Activated B cell treated with CpG ODN at 0.5 μM for 24 hours (primary cell): ENCODE measurements around the gene TMEM8B. TPM values are rescaled to one million over a fixed set of nuclear protein-coding genes. Genes with fewer than 3 reads are reported as not detected.

Source experiments
- ATAC-seq: fragments of 200-7000 bp; cut with Tn5 transposase; one replicate; pipeline ENCODE4 v1.10.0; 2021; ENCODE audit warnings: low read depth, mild to moderate bottlenecking, moderate library complexity
- CTCF ChIA-PET: fragments of 350-600 bp; sonication (Branson Sonifier 250); formaldehyde crosslinking; loops from one replicate; lab custom pipeline; 2021; ENCODE audit warnings: antibody characterized with exemption; lab: Charles Lee
- POLR2A ChIA-PET: fragments of 350-600 bp; sonication (Branson Sonifier 250); formaldehyde crosslinking; loops from one replicate; lab custom pipeline; 2021; ENCODE audit warnings: antibody characterized with exemption; lab: Charles Lee
- DNase-seq: peaks from one replicate; pipeline ENCODE4 v3.0.0; 2022
- H3K27ac Mint-ChIP-seq: one replicate; pipeline ENCODE4 v1.8.0; 2020; ENCODE audit warnings: mixed read lengths
- H3K27me3 Mint-ChIP-seq: one replicate; pipeline ENCODE4 v1.8.0; 2021; ENCODE audit warnings: mixed read lengths
- H3K36me3 Mint-ChIP-seq: one replicate; pipeline ENCODE4 v1.8.0; 2021; ENCODE audit warnings: low read depth, mixed read lengths
- H3K4me1 Mint-ChIP-seq: one replicate; pipeline ENCODE4 v1.8.0; 2021; ENCODE audit warnings: mixed read lengths
- H3K4me3 Mint-ChIP-seq: one replicate; pipeline ENCODE4 v1.8.0; 2020; ENCODE audit warnings: mild to moderate bottlenecking, mixed read lengths
- H3K9me3 Mint-ChIP-seq: one replicate; pipeline ENCODE4 v1.8.0; 2020; ENCODE audit warnings: mixed read lengths
- CTCF ChIP-seq: fragments of 200-600 bp; IDR thresholded peaks from one replicate; pipeline ENCODE4 v1.8.0; 2022; ENCODE audit warnings: antibody characterized with exemption, mild to moderate bottlenecking
- intact Hi-C: fragments of 100-400 bp; cut with micrococcal nuclease; formaldehyde crosslinking; loops from one replicate; pipeline ENCODE4 v1.15.1; 2024
- total RNA-seq: library from RNA; stranded (reverse); gene quantifications from 2 replicates; pipeline ENCODE4 v1.2.3, GENCODE V29; 2022

TMEM8B gene
- total RNA-seq, 1 donor from 2014 or later: 8.0 TPM

GRCh38 chr9:35818341-35818740 lies 10.7 kb upstream of the TMEM8B start:
- no peaks in the 10 kb centered on the region for H3K27me3 Mint-ChIP-seq
- no peak overlapping the region for H3K4me3 Mint-ChIP-seq
- H3K4me1 Mint-ChIP-seq: peaks cover 16% of the 10 kb centered on the region
- peaks cover 9% of the 10 kb centered on the region for H3K36me3 Mint-ChIP-seq
- H3K27ac Mint-ChIP-seq: no peak overlapping the region
- no peak for ATAC-seq
- no peak for DNase-seq
- CTCF ChIA-PET: no interaction called here
- POLR2A ChIA-PET: no interaction called here
- no peak for TF ChIP-seq CTCF
- intact Hi-C loops: loop anchor here (5.0 to 10.0 kb wide), 3 partner anchors 949 to 2004 kb away; partner anchors contain the start of genes RPP25L and UBE2R2
- no peaks in the 10 kb centered on the region for H3K9me3 Mint-ChIP-seq

- H3K4me1 Mint-ChIP-seq: peaks cover 6% of the 10 kb centered on the region
- no peak for ATAC-seq
- H3K27ac Mint-ChIP-seq: no peak overlapping the region
- no peak overlapping the region for H3K4me3 Mint-ChIP-seq
- intact Hi-C loops: no loop called here
- TF ChIP-seq CTCF: no peak
- H3K27me3 Mint-ChIP-seq: no peaks in the 10 kb centered on the region
- ChIA-PET POLR2A (no interaction called here), CTCF (no interaction called here)
- peaks cover 5% of the 10 kb centered on the region for H3K36me3 Mint-ChIP-seq
- DNase-seq: no peak
- no peaks in the 10 kb centered on the region for H3K9me3 Mint-ChIP-seq
These were observed 9.0 kb upstream of the TMEM8B start for GRCh38 chr9:35820076-35820475.

- intact Hi-C loops: no loop called here
- peaks cover 6% of the 10 kb centered on the region for H3K4me1 Mint-ChIP-seq
- H3K9me3 Mint-ChIP-seq: no peaks in the 10 kb centered on the region
- no peaks in the 10 kb centered on the region for H3K36me3 Mint-ChIP-seq
- TF ChIP-seq CTCF: no peak
- no peak for ATAC-seq
- no peaks in the 10 kb centered on the region for H3K27me3 Mint-ChIP-seq
- CTCF ChIA-PET: interaction anchor here (1.0 to 1.3 kb wide), 2 partner anchors 33 to 59 kb away, joined by 4 to 7 read pairs; no protein-coding TSS in a partner anchor
- DNase-seq: no peak
- H3K27ac Mint-ChIP-seq: no peak overlapping the region
- H3K4me3 Mint-ChIP-seq: no peak overlapping the region
- POLR2A ChIA-PET: interaction anchor here (0.9 kb wide), 1 partner anchor 8 kb away, joined by 3 read pairs; the partner anchor contains the start of gene HINT2
These were observed 6.1 kb upstream of the TMEM8B start for GRCh38 chr9:35822926-35823325.

GRCh38 chr9:35826071-35826701 lies 2.8 kb upstream of the TMEM8B start:
- peak; percentile 49 for ATAC-seq
- no peaks in the 10 kb centered on the region for H3K9me3 Mint-ChIP-seq
- TF ChIP-seq CTCF: no peak
- peaks cover 4% of the 10 kb centered on the region for H3K36me3 Mint-ChIP-seq
- peak overlapping the region; percentile 10 for H3K27ac Mint-ChIP-seq
- peaks cover 21% of the 10 kb centered on the region for H3K4me1 Mint-ChIP-seq
- H3K27me3 Mint-ChIP-seq: no peaks in the 10 kb centered on the region
- ChIA-PET CTCF (interaction anchor here (0.9 to 4.3 kb wide), 32 partner anchors 12 to 222 kb away, joined by 3 to 114 read pairs (median 4); partner anchors contain the start of genes CREB3, GBA2, HINT2 and RGP1), POLR2A (interaction anchor here (0.7 to 1.4 kb wide), 6 partner anchors 14 to 77 kb away, joined by 3 to 4 read pairs (median 3); partner anchors contain the start of genes GBA2, RGP1 and SPAG8)
- peak overlapping the region; percentile 55 for H3K4me3 Mint-ChIP-seq
- DNase-seq: no peak
- intact Hi-C loops: loop anchor here (1.0 to 5.0 kb wide), 7 partner anchors 36 to 709 kb away; partner anchors contain the start of gene ATOSB

- H3K4me3 Mint-ChIP-seq: peak overlapping the region; percentile 42
- H3K4me1 Mint-ChIP-seq: peaks cover 21% of the 10 kb centered on the region
- DNase-seq (no peak), ATAC-seq (no peak)
- peaks cover 4% of the 10 kb centered on the region for H3K36me3 Mint-ChIP-seq
- intact Hi-C loops: loop anchor here (2.0 to 5.0 kb wide), 2 partner anchors 181 to 710 kb away; partner anchors contain the start of gene ATOSB
- no peaks in the 10 kb centered on the region for H3K27me3 Mint-ChIP-seq
- no peak for TF ChIP-seq CTCF
- POLR2A ChIA-PET: no interaction called here
- CTCF ChIA-PET: interaction anchor here (0.9 to 4.3 kb wide), 5 partner anchors 10 to 54 kb away, joined by 3 to 114 read pairs (median 28); partner anchors contain the start of genes HINT2 and SPAG8
- no peak overlapping the region for H3K27ac Mint-ChIP-seq
- H3K9me3 Mint-ChIP-seq: no peaks in the 10 kb centered on the region
These were observed 1.5 kb upstream of the TMEM8B start for GRCh38 chr9:35827486-35827885.
